ENCODE data around the gene LRRC49. TPM values are rescaled to one million over a fixed set of nuclear protein-coding genes. Genes with fewer than 3 reads are reported as not detected.

LRRC49 gene
- total and polyA plus RNA-seq, 11 donors: 13.3 to 123 (median 60.3) TPM

- DNase-seq (peak in 4 of 5 donors; percentile 38 to 73 (median 46)), ATAC-seq (peak; percentile 69 to 82 (median 77))
- TF ChIP-seq POLR2A (IDR thresholded peaks at IDR 0.05) (no peak), CTCF (IDR thresholded peaks at IDR 0.05) (no peak)
- peaks cover 0 to 5% (median 0%) of the 10 kb centered on the region in 12 donors for H3K9me3 ChIP-seq
- intact Hi-C loops (cut with DNase I): loop anchor here in 1 of 10 donors (10.0 kb wide), 1 partner anchor 59 kb away; no protein-coding TSS in a partner anchor
- peak overlapping the region in 1 of 12 donors; percentile 11 for H3K4me3 ChIP-seq
- H3K4me1 ChIP-seq: peaks cover 0 to 34% (median 18%) of the 10 kb centered on the region in 12 donors
- H3K27ac ChIP-seq: peak overlapping the region in 10 of 12 donors; percentile 15 to 74 (median 58)
- WGBS, 4 donors: 45 to 62% (median 52%) methylated on average over 5 of the region's 5 CpGs
- H3K36me3 ChIP-seq: no peaks in the 10 kb centered on the region
- H3K27me3 ChIP-seq: no peaks in the 10 kb centered on the region
These were observed 190.7 kb downstream of the LRRC49 start for GRCh38 chr15:71083349-71083748.

GRCh38 chr15:71084264-71084663, 191.6 kb downstream of the LRRC49 start:
- Histone ChIP-seq H3K36me3 (no peaks in the 10 kb centered on the region), H3K4me3 (no peak overlapping the region), H3K27me3 (no peaks in the 10 kb centered on the region), H3K4me1 (peaks cover 0 to 30% (median 16%) of the 10 kb centered on the region in 12 donors), H3K9me3 (peaks cover 0 to 11% (median 0%) of the 10 kb centered on the region in 12 donors), H3K27ac (peak overlapping the region in 3 of 12 donors; percentile 56 to 66 (median 56))
- DNase-seq: no peak
- intact Hi-C loops (cut with DNase I): loop anchor here in 1 of 10 donors (10.0 kb wide), 1 partner anchor 59 kb away; no protein-coding TSS in a partner anchor
- TF ChIP-seq CTCF (IDR thresholded peaks at IDR 0.05) (no peak), POLR2A (IDR thresholded peaks at IDR 0.05) (no peak)
- WGBS, 4 donors: 94 to 98% (median 96%) methylated on average over 2 of the region's 2 CpGs
- no peak for ATAC-seq

- DNase-seq: no peak
- H3K9me3 ChIP-seq: peaks cover 0 to 11% (median 0%) of the 10 kb centered on the region in 12 donors
- no peaks in the 10 kb centered on the region for H3K27me3 ChIP-seq
- intact Hi-C loops (cut with DNase I): loop anchor here in 1 of 10 donors (10.0 kb wide), 1 partner anchor 61 kb away; no protein-coding TSS in a partner anchor
- no peak overlapping the region for H3K27ac ChIP-seq
- ATAC-seq: no peak
- H3K4me3 ChIP-seq: no peak overlapping the region
- TF ChIP-seq POLR2A (IDR thresholded peaks at IDR 0.05) (no peak), CTCF (IDR thresholded peaks at IDR 0.05) (no peak)
- peaks cover 0 to 19% (median 9%) of the 10 kb centered on the region in 12 donors for H3K4me1 ChIP-seq
- no peaks in the 10 kb centered on the region for H3K36me3 ChIP-seq
- 71 to 76% (median 73%) methylated on average over 3 of the region's 3 CpGs for WGBS, 4 donors
These were observed 193.2 kb downstream of the LRRC49 start for GRCh38 chr15:71085809-71086208.

GRCh38 chr15:71088155-71088554, 195.5 kb downstream of the LRRC49 start:
- Histone ChIP-seq H3K4me3 (no peak overlapping the region), H3K27ac (no peak overlapping the region), H3K27me3 (no peaks in the 10 kb centered on the region), H3K9me3 (peaks cover 0 to 11% (median 0%) of the 10 kb centered on the region in 12 donors), H3K36me3 (no peaks in the 10 kb centered on the region), H3K4me1 (peaks cover 0 to 14% (median under 1%) of the 10 kb centered on the region in 12 donors)
- intact Hi-C loops (cut with DNase I): loop anchor here in 1 of 10 donors (10.0 kb wide), 1 partner anchor 63 kb away; no protein-coding TSS in a partner anchor
- DNase-seq: no peak
- TF ChIP-seq CTCF (IDR thresholded peaks at IDR 0.05): no peak
- TF ChIP-seq POLR2A (IDR thresholded peaks at IDR 0.05): no peak
- no peak for ATAC-seq

Data from heart left ventricle (tissue), 16 donors.